ENCODE results near the gene CREBBP. TPM values are rescaled to one million over a fixed set of nuclear protein-coding genes. Genes with fewer than 3 reads are reported as not detected.

Gene CREBBP
- total and polyA plus RNA-seq, 4 donors: 16.0 to 155 (median 36.1) TPM

DNA sequence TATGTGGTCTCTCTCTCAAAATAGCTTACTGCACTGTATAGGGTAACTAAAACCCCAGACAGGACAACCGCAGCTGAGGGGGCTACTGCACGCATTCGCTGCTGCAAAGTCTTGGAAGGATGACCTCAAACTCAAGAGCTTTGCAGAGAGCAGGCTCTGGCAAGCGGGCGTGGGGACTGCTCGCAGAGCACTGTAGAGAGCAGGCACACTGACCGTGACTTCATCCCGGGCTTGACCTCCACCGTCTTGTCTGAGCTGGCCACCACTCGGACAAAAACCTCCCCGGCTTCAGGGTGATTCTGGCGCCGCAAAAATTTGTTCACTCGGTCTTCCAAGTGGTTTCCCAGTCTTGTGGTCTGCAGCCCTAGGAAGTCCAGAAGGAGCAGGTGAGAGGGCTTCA is 140.3 kb downstream of the CREBBP start:
- no peak for DNase-seq
- WGBS, 2 donors: 95 to 98% methylated on average over 14 of the region's 14 CpGs

DNA sequence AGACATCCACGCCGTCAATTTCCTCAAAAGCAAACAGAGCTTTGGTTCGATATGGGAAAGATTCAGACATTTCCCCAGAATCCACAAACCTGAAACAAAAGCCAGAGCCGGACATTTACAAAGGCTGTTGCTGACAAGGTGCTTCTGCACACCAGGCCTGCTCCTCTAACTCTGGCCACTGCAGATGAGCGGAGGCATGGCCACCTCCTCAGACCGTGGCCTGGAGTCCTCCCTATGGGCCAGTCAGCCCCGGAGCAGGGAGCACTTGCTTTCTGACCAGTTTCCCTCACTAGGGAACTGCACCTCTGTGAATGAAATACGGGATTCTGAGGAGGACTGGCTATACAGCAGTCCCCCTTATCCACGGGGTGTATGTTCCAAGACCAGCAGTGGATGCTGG is 140.9 kb downstream of the CREBBP start:
- no peaks in the 10 kb centered on the region for H3K27me3 ChIP-seq (ENCODE audit: control insufficient read depth in 3 of 3, insufficient read depth in 3 of 3, low read length in 2 of 3)
- H3K4me3 ChIP-seq: no peak overlapping the region
- H3K4me1 ChIP-seq (ENCODE audit: control insufficient read depth in 5 of 5, insufficient read depth in 5 of 5, low read length in 5 of 5): no peaks in the 10 kb centered on the region
- DNase-seq (no peak), ATAC-seq (ENCODE audit: insufficient read depth, low FRiP score) (no peak)
- no peaks in the 10 kb centered on the region for H3K9me3 ChIP-seq (ENCODE audit: control insufficient read depth in 4 of 4, insufficient read depth in 3 of 4, low read length in 3 of 4)
- H3K36me3 ChIP-seq (ENCODE audit: control insufficient read depth in 4 of 4, insufficient read depth in 4 of 4, low read length in 4 of 4): peaks cover 42 to 68% (median 67%) of the 10 kb centered on the region in 4 donors
- no peak overlapping the region for H3K27ac ChIP-seq (ENCODE audit: low read depth in 1 of 2, low read length in 1 of 2)
- 95 to 97% methylated on average over 9 of the region's 9 CpGs for WGBS, 2 donors
- TF ChIP-seq, protein P1, sequence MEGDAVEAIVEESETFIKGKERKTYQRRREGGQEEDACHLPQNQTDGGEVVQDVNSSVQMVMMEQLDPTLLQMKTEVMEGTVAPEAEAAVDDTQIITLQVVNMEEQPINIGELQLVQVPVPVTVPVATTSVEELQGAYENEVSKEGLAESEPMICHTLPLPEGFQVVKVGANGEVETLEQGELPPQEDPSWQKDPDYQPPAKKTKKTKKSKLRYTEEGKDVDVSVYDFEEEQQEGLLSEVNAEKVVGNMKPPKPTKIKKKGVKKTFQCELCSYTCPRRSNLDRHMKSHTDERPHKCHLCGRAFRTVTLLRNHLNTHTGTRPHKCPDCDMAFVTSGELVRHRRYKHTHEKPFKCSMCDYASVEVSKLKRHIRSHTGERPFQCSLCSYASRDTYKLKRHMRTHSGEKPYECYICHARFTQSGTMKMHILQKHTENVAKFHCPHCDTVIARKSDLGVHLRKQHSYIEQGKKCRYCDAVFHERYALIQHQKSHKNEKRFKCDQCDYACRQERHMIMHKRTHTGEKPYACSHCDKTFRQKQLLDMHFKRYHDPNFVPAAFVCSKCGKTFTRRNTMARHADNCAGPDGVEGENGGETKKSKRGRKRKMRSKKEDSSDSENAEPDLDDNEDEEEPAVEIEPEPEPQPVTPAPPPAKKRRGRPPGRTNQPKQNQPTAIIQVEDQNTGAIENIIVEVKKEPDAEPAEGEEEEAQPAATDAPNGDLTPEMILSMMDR (IDR thresholded peaks at IDR 0.05; ENCODE audit: control extremely low read depth, extremely low read depth): no peak
- no peak overlapping the region for H3K9ac ChIP-seq (ENCODE audit: insufficient read depth in 1 of 2, low read length in 2 of 2)

More for the DNA sequence above, 140.3 kb downstream of the CREBBP start:
- H3K9me3 ChIP-seq (ENCODE audit: control insufficient read depth in 4 of 4, insufficient read depth in 3 of 4, low read length in 3 of 4): no peaks in the 10 kb centered on the region
- H3K36me3 ChIP-seq (ENCODE audit: control insufficient read depth in 4 of 4, insufficient read depth in 4 of 4, low read length in 4 of 4): peaks cover 39 to 68% (median 65%) of the 10 kb centered on the region in 4 donors
- no peak for ATAC-seq (ENCODE audit: insufficient read depth, low FRiP score)
- TF ChIP-seq, protein P1 (IDR thresholded peaks at IDR 0.05; ENCODE audit: control extremely low read depth, extremely low read depth): no peak
- no peaks in the 10 kb centered on the region for H3K27me3 ChIP-seq (ENCODE audit: control insufficient read depth in 3 of 3, insufficient read depth in 3 of 3, low read length in 2 of 3)
- H3K4me3 ChIP-seq: no peak overlapping the region
- no peak overlapping the region for H3K9ac ChIP-seq (ENCODE audit: insufficient read depth in 1 of 2, low read length in 2 of 2)
- no peak overlapping the region for H3K27ac ChIP-seq (ENCODE audit: low read depth in 1 of 2, low read length in 1 of 2)
- no peaks in the 10 kb centered on the region for H3K4me1 ChIP-seq (ENCODE audit: control insufficient read depth in 5 of 5, insufficient read depth in 5 of 5, low read length in 5 of 5)

DNA sequence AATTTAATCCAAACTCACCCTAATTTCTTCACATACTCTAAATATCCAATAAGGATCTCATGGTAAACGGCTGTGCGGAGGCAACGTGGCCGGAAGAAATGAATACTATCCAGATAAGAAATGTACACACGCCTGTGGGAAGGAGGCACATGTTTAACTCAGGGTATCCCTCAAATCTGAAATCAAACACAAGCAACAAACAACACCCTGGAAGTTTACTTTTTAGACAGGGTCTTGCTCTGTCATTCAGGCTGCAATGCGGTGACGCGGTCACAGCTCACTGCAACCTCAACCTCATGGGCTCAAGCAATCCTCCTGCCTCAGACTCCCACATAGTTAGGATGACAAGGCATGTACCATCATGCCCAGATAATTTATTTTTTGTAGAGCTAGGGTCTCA is 142.0 kb downstream of the CREBBP start:
- WGBS, 2 donors: 96% methylated on average over 8 of the region's 8 CpGs
- H3K27ac ChIP-seq (ENCODE audit: low read depth in 1 of 2, low read length in 1 of 2): no peak overlapping the region
- no peaks in the 10 kb centered on the region for H3K4me1 ChIP-seq (ENCODE audit: control insufficient read depth in 5 of 5, insufficient read depth in 5 of 5, low read length in 5 of 5)
- no peak for ATAC-seq (ENCODE audit: insufficient read depth, low FRiP score)
- H3K36me3 ChIP-seq (ENCODE audit: control insufficient read depth in 4 of 4, insufficient read depth in 4 of 4, low read length in 4 of 4): peaks cover 39 to 68% (median 68%) of the 10 kb centered on the region in 4 donors
- H3K27me3 ChIP-seq (ENCODE audit: control insufficient read depth in 3 of 3, insufficient read depth in 3 of 3, low read length in 2 of 3): no peaks in the 10 kb centered on the region
- no peak for DNase-seq
- TF ChIP-seq, protein P1 (IDR thresholded peaks at IDR 0.05; ENCODE audit: control extremely low read depth, extremely low read depth): no peak
- H3K9me3 ChIP-seq (ENCODE audit: control insufficient read depth in 4 of 4, insufficient read depth in 3 of 4, low read length in 3 of 4): no peaks in the 10 kb centered on the region
- H3K4me3 ChIP-seq: no peak overlapping the region
- no peak overlapping the region for H3K9ac ChIP-seq (ENCODE audit: insufficient read depth in 1 of 2, low read length in 2 of 2)

DNA sequence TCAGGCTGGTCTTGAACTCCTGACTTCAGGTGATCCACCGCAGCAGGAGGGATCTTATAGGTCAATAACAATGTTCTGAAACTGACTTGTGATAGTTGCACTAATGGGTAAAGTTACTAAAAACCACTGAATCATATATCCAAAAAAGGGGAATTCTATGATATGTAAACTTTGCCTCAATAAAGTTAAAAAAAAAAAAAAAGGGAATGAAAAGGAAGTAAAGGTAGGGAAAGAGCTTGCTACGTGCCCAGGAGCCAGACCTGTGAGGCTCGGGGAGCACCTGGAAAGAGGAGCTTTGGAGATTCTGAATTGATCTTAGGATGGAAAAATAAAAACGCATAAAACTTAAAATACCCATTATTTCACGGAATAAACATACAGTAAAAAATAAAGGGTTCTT is 142.4 kb downstream of the CREBBP start:
- TF ChIP-seq, protein P1 (IDR thresholded peaks at IDR 0.05; ENCODE audit: control extremely low read depth, extremely low read depth): no peak
- Histone ChIP-seq H3K9ac (ENCODE audit: insufficient read depth in 1 of 2, low read length in 2 of 2) (no peak overlapping the region), H3K4me3 (no peak overlapping the region), H3K36me3 (ENCODE audit: control insufficient read depth in 4 of 4, insufficient read depth in 4 of 4, low read length in 4 of 4) (peaks cover 36 to 65% (median 63%) of the 10 kb centered on the region in 4 donors), H3K27me3 (ENCODE audit: control insufficient read depth in 3 of 3, insufficient read depth in 3 of 3, low read length in 2 of 3) (no peaks in the 10 kb centered on the region), H3K4me1 (ENCODE audit: control insufficient read depth in 5 of 5, insufficient read depth in 5 of 5, low read length in 5 of 5) (no peaks in the 10 kb centered on the region), H3K9me3 (ENCODE audit: control insufficient read depth in 4 of 4, insufficient read depth in 3 of 4, low read length in 3 of 4) (no peaks in the 10 kb centered on the region), H3K27ac (ENCODE audit: low read depth in 1 of 2, low read length in 1 of 2) (no peak overlapping the region)
- no peak for DNase-seq
- whole genome bisulfite sequencing, 2 donors: 95 to 97% methylated on average over 5 of the region's 5 CpGs
- ATAC-seq (ENCODE audit: insufficient read depth, low FRiP score): no peak

Data from lung (tissue), 12 donors.